Endothelial cell of umbilical vein (primary cell): ENCODE results near the gene SH2D3C. TPM values are rescaled to one million over a fixed set of nuclear protein-coding genes. Genes with fewer than 3 reads are reported as not detected.

ENCODE experiments used
- BruUV-seq: library from RNA; stranded (reverse); fragments of 400-500 nt; replicated peaks from 2 replicates; lab custom pipeline; 2021; lab: Mats Ljungman, UMichigan
- CTCF ChIA-PET: fragments of 300-600, 350-600 bp; sonication (Branson Sonifier 250); formaldehyde crosslinking; loops from one replicate; lab custom pipeline; 2021; ENCODE audit warnings: antibody characterized with exemption, inconsistent platforms; lab: Charles Lee
- POLR2A ChIA-PET: fragments of 300-600, 350-600 bp; sonication (Branson Sonifier 250); formaldehyde crosslinking; loops from one replicate; lab custom pipeline; 2021; ENCODE audit warnings: antibody characterized with exemption, inconsistent platforms; lab: Charles Lee
- DNase-seq: peaks from one replicate; pipeline ENCODE4 v3.0.0-alpha.2; 2011; ENCODE audit warnings: low read depth, low spot score
- FAIRE-seq: peaks from 2 replicates; lab custom pipeline; 2011; peaks lifted over from hg19 to GRCh38; lab: Jason Lieb, UNC
- H2AFZ ChIP-seq: 2 replicates; pipeline ENCODE4 v1.6.0; 2012; ENCODE audit warnings: low read depth, low read length, control low read depth, inconsistent platforms
- H3K27ac ChIP-seq: 2 replicates; pipeline ENCODE4 v1.5.1; 2011; ENCODE audit warnings: low read depth, mild to moderate bottlenecking, control low read depth, low read length, moderate library complexity; ENCODE audit not compliant: insufficient read depth
- H3K27me3 ChIP-seq, 2 experiments: 2 replicates each; pipeline versions ENCODE4 v1.6.0 to v1.6.1; 2011; ENCODE audit warnings: low read length in 2 of 2, mixed read lengths in 1 of 2; ENCODE audit not compliant: control insufficient read depth in 2 of 2, insufficient read depth in 2 of 2
- H3K36me3 ChIP-seq, 2 experiments: 2 replicates in 1 of 2; 3 replicates in 1 of 2; pipeline ENCODE4 v1.5.1; 2011; ENCODE audit warnings: low read length in 2 of 2, mild to moderate bottlenecking in 1 of 2, moderate library complexity in 1 of 2; ENCODE audit not compliant: control insufficient read depth in 2 of 2, insufficient read depth in 2 of 2; ENCODE audit errors: extremely low read depth in 1 of 2
- H3K4me1 ChIP-seq: 3 replicates; pipeline ENCODE4 v1.5.1; 2011; ENCODE audit warnings: mild to moderate bottlenecking, low read length; ENCODE audit not compliant: control insufficient read depth, insufficient read depth; ENCODE audit errors: extremely low read depth
- H3K4me2 ChIP-seq: 2 replicates; pipeline ENCODE4 v1.6.1; 2011; ENCODE audit warnings: low read length, control low read depth, mixed read lengths; ENCODE audit not compliant: insufficient read depth
- H3K4me3 ChIP-seq, 3 experiments: fragments of 200-600 bp in 1 of 3; sonication (generic), shearing (Covaris generic) in 1 of 3; replicated peaks in 1 of 3; 2 replicates each; pipeline ENCODE4 v1.5.1; 2011 to 2016; ENCODE audit warnings: control low read depth in 3 of 3, low read length in 3 of 3, mild to moderate bottlenecking in 2 of 3, inconsistent platforms in 1 of 3, low read depth in 1 of 3, moderate library complexity in 1 of 3; ENCODE audit not compliant: insufficient read depth in 1 of 3
- H3K79me2 ChIP-seq: 2 replicates; pipeline ENCODE4 v1.6.0; 2012; ENCODE audit warnings: low read length, inconsistent platforms; ENCODE audit not compliant: control insufficient read depth, insufficient read depth
- H3K9ac ChIP-seq: replicated peaks from 2 replicates; pipeline ENCODE3; 2011; ENCODE audit warnings: low read length, control low read depth; ENCODE audit not compliant: insufficient read depth; ENCODE audit errors: extremely low read depth
- H3K9me1 ChIP-seq: replicated peaks from 3 replicates; pipeline ENCODE4 v1.6.0; 2011; ENCODE audit warnings: mild to moderate bottlenecking, low read length; ENCODE audit not compliant: control insufficient read depth, insufficient read depth; ENCODE audit errors: extremely low read depth
- H3K9me3 ChIP-seq: replicated peaks from 2 replicates; pipeline ENCODE4 v1.5.1; 2012; ENCODE audit warnings: low read length, inconsistent platforms; ENCODE audit not compliant: control insufficient read depth, insufficient read depth
- H4K20me1 ChIP-seq: replicated peaks from 2 replicates; pipeline ENCODE3; 2011; ENCODE audit warnings: mild to moderate bottlenecking, low read length; ENCODE audit not compliant: control insufficient read depth, insufficient read depth; ENCODE audit errors: extremely low read depth
- EZH2 ChIP-seq: IDR thresholded peaks from 2 replicates; pipeline ENCODE4 v1.6.1; 2012; ENCODE audit warnings: borderline replicate concordance, low read depth, mild to moderate bottlenecking, moderate library complexity, low read length, inconsistent platforms; ENCODE audit not compliant: severe bottlenecking
- FOS ChIP-seq: IDR thresholded peaks from 2 replicates; pipeline ENCODE4 v1.6.1; 2011; ENCODE audit warnings: mild to moderate bottlenecking, low read length, moderate library complexity, borderline replicate concordance; ENCODE audit not compliant: insufficient read depth
- GATA2 ChIP-seq: IDR thresholded peaks from 2 replicates; pipeline ENCODE4 v1.7.0; 2011; ENCODE audit warnings: low read depth, mild to moderate bottlenecking, moderate library complexity, mixed read lengths, low read length; ENCODE audit not compliant: insufficient read length, insufficient read depth
- JUN ChIP-seq: IDR thresholded peaks from 2 replicates; pipeline ENCODE4 v1.6.1; 2011; ENCODE audit warnings: borderline replicate concordance, low read depth; ENCODE audit not compliant: insufficient read length, insufficient read depth
- MYC ChIP-seq: IDR thresholded peaks from one replicate; pipeline ENCODE4 v1.6.1; 2011; ENCODE audit warnings: mild to moderate bottlenecking, low read depth, low read length
- POLR2A ChIP-seq: IDR thresholded peaks from 2 replicates; pipeline ENCODE4 v1.6.1; 2012; ENCODE audit warnings: low read depth, mild to moderate bottlenecking, control low read depth, low read length
- POLR2AphosphoS5 ChIP-seq: IDR thresholded peaks from 2 replicates; pipeline ENCODE4 v1.6.1; 2012; ENCODE audit warnings: low read depth, mild to moderate bottlenecking, control low read depth, low read length, moderate library complexity; ENCODE audit not compliant: insufficient read depth
- dilution Hi-C: fragments of 300-500 bp; cut with MboI; formaldehyde crosslinking; loops from one replicate; pipeline ENCODE4 v1.15.0; 2019; ENCODE audit warnings: low sequenced_read_pairs; ENCODE audit not compliant: extremely low pct_ligation_motif_present
- intact Hi-C: fragments of 100-400 bp; cut with micrococcal nuclease; formaldehyde crosslinking; loops from one replicate; pipeline ENCODE4 v1.10.0; 2022
- polyA plus RNA-seq, 4 experiments: library from polyadenylated mRNA; depleted of rRNA in 3 of 4; stranded (reverse) in 3 of 4; unstranded in 1 of 4; fragments of >200 nt; gene quantifications; 2 replicates each; pipeline versions ENCODE4 v1.2.1 to v1.2.3, GENCODE V29; 2011 to 2012; ENCODE audit warnings: missing spikeins in 1 of 4
- total RNA-seq: library from RNA; stranded (reverse); gene quantifications from 2 replicates; pipeline ENCODE4 v1.2.3, GENCODE V29; 2021
- TF ChIP-seq, protein P1 (sequence below), 2 donors: IDR thresholded peaks; 1 replicate in 1 of 2; 2 replicates in 1 of 2; pipeline ENCODE4 v1.5.1; 2011; ENCODE audit warnings: low read length in 2 of 2, mild to moderate bottlenecking in 2 of 2, moderate library complexity in 2 of 2, control low read depth in 1 of 2, inconsistent platforms in 1 of 2, low read depth in 1 of 2; ENCODE audit not compliant: insufficient read depth in 1 of 2; ENCODE audit errors: extremely low read depth in 1 of 2
- TF ChIP-seq, protein P2 (sequence below): IDR thresholded peaks from 2 replicates; pipeline ENCODE4 v1.6.1; 2011; ENCODE audit not compliant: insufficient read depth, insufficient read length

The SH2D3C gene
- total and polyA plus RNA-seq, 2 donors (not counting 3 experiments of a cell fraction or from before 2014, with no cell fraction given) = 95.0 to 173 TPM

DNA sequence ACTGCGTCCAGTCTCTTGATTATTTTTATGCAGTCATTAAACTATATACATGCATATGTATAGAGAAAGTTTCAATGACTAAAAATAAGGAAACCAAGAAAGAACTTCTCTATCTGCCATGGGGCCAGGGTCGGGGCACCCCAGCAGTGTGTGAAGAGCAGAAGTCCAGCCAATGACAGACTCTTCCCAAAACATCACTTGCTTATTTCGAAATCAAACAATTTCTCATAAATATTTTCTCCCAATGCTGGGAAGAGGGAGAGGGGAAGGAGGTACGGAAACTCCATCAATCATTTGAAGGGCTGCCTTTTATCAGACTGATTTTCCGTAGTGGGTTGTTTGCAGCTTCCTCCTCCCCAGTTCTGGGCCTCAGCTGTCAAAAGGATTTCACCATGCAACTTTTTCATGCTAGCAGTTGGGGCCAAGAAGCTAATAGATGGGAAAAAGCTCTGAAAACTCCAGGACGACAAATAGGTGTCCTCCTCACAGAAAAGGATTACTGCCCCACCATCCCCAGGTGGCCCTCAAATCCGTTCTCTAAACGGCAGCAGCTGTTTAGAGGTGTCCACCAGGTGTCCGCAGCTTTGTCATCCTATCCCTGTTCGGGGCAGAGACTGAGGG lies 23.6 kb upstream of the SH2D3C start:
- H3K27me3 ChIP-seq = no peaks in the 10 kb centered on the region
- no peaks in the 10 kb centered on the region for H4K20me1 ChIP-seq
- BruUV-seq = TSS peak; percentile 5
- no peaks in the 10 kb centered on the region for H3K9me3 ChIP-seq
- ChIA-PET CTCF (interaction anchor here (0.8 to 1.9 kb wide), 3 partner anchors 67 to 120 kb away, joined by 6 to 9 read pairs (median 6); partner anchors contain the start of gene TOR2A), POLR2A (interaction anchor here (1.5 kb wide), 1 partner anchor 9 kb away, joined by 3 read pairs; no protein-coding TSS in a partner anchor)
- FAIRE-seq (peak; percentile 44), DNase-seq (no peak)
- TF ChIP-seq, protein P1, sequence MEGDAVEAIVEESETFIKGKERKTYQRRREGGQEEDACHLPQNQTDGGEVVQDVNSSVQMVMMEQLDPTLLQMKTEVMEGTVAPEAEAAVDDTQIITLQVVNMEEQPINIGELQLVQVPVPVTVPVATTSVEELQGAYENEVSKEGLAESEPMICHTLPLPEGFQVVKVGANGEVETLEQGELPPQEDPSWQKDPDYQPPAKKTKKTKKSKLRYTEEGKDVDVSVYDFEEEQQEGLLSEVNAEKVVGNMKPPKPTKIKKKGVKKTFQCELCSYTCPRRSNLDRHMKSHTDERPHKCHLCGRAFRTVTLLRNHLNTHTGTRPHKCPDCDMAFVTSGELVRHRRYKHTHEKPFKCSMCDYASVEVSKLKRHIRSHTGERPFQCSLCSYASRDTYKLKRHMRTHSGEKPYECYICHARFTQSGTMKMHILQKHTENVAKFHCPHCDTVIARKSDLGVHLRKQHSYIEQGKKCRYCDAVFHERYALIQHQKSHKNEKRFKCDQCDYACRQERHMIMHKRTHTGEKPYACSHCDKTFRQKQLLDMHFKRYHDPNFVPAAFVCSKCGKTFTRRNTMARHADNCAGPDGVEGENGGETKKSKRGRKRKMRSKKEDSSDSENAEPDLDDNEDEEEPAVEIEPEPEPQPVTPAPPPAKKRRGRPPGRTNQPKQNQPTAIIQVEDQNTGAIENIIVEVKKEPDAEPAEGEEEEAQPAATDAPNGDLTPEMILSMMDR (IDR thresholded peaks at IDR 0.05; ENCODE audit: extremely low read depth in 1 of 2, insufficient read depth in 1 of 2, low read depth in 1 of 2, low read length in 2 of 2) = peak; percentile 5
- no peak for TF ChIP-seq POLR2A
- H3K9me1 ChIP-seq = no peaks in the 10 kb centered on the region
- peak overlapping the region; percentile 30 for H3K9ac ChIP-seq
- dilution Hi-C loops (no loop called here), intact Hi-C loops (loop anchor here (2.0 to 5.0 kb wide), 3 partner anchors 31 to 210 kb away; partner anchors contain the start of gene ENG)
- H3K4me1 ChIP-seq = peaks cover 19% of the 10 kb centered on the region
- H3K4me3 ChIP-seq = peak overlapping the region in 2 of 3 experiments; percentile 36 to 53
- peaks cover 18% of the 10 kb centered on the region for H3K79me2 ChIP-seq
- H3K4me2 ChIP-seq = peak overlapping the region; percentile 75
- H3K27ac ChIP-seq = peak overlapping the region; percentile 43
- H2AFZ ChIP-seq = peak overlapping the region; percentile 85
- peaks cover under 1 to 6% of the 10 kb centered on the region in 2 experiments for H3K36me3 ChIP-seq

DNA sequence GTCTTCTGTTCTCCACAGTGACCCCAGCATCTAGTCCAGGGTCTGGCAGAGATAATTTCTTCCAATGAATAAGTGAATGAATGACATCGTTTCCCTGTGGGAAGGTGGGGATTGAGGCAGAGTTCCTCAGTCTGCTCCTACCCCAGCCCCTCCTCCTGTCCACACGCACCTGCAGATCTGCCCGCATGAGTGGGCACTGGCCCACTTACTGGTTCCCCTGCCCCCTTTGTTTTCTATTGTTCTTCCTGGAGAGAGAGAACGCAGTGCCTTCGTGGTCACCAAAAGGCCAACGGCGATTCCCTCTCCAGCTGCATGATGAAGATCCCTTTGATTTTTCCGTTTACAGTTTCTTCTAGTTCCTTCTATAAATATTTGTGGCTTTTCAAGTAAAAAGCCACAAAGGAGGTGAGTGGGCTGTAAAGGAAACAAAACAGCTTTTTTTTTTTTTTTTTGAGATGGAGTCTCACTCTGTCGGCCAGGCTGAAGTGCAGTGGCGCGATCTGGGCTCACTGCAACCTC lies 18.4 kb upstream of the SH2D3C start:
- POLR2A ChIA-PET = no interaction called here
- FAIRE-seq = peak; percentile 60
- H3K79me2 ChIP-seq = no peaks in the 10 kb centered on the region

More for the DNA sequence above, 18.4 kb upstream of the SH2D3C start:
- H3K9me3 ChIP-seq = no peaks in the 10 kb centered on the region
- H3K4me2 ChIP-seq = no peak overlapping the region
- no peak overlapping the region for H3K4me3 ChIP-seq
- no peak overlapping the region for H2AFZ ChIP-seq
- CTCF ChIA-PET = interaction anchor here (0.7 to 4.2 kb wide), 6 partner anchors 62 to 688 kb away, joined by 3 to 16 read pairs (median 3); partner anchors contain the start of gene TOR2A
- DNase-seq = peak; percentile 68
- BruUV-seq = no TSS peak
- no peak overlapping the region for H3K9ac ChIP-seq
- no peak overlapping the region for H3K27ac ChIP-seq
- no peaks in the 10 kb centered on the region for H3K27me3 ChIP-seq
- intact Hi-C loops (no loop called here), dilution Hi-C loops (no loop called here)
- TF ChIP-seq, protein P2, sequence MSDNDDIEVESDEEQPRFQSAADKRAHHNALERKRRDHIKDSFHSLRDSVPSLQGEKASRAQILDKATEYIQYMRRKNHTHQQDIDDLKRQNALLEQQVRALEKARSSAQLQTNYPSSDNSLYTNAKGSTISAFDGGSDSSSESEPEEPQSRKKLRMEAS = no peak
- TF ChIP-seq POLR2A (no peak), POLR2AphosphoS5 (no peak), GATA2 (no peak), FOS (no peak), EZH2 (no peak), JUN (no peak), MYC (no peak)
- TF ChIP-seq, protein P1 (IDR thresholded peaks at IDR 0.05; ENCODE audit: extremely low read depth in 1 of 2, insufficient read depth in 1 of 2, low read depth in 1 of 2, low read length in 2 of 2) = no peak
- no peaks in the 10 kb centered on the region for H3K9me1 ChIP-seq
- H3K36me3 ChIP-seq = peaks cover 3 to 4% of the 10 kb centered on the region in 2 experiments
- no peaks in the 10 kb centered on the region for H4K20me1 ChIP-seq
- H3K4me1 ChIP-seq = peaks cover 16% of the 10 kb centered on the region
